Gastroesophageal sphincter (tissue), 3 donors: ENCODE data around the gene TBC1D13.

Source experiments
- EP300 ChIP-seq: sonication (generic); formaldehyde crosslinking; IDR thresholded peaks from one replicate; pipeline ENCODE4 v1.6.1; 2017; ENCODE audit warnings: antibody characterized with exemption, mild to moderate bottlenecking
- POLR2A ChIP-seq, 2 donors: fragments of 450-650 bp; IDR thresholded peaks; one replicate each; pipeline ENCODE4 v1.6.1; 2017; ENCODE audit warnings: antibody characterized with exemption in 2 of 2, mild to moderate bottlenecking in 2 of 2, moderate library complexity in 1 of 2
- POLR2AphosphoS5 ChIP-seq: sonication (generic); formaldehyde crosslinking; IDR thresholded peaks from one replicate; pipeline ENCODE4 v1.6.1; 2017; ENCODE audit warnings: antibody characterized with exemption
- TF ChIP-seq, protein P1 (sequence below), 4 experiments: fragments of 200-600 bp in 2 of 4; fragments of 450-650 bp in 2 of 4; sonication (generic) in 1 of 4; IDR thresholded peaks; one replicate each; pipeline ENCODE4 v1.5.1; 2017 to 2019; ENCODE audit warnings: antibody characterized with exemption in 4 of 4, mild to moderate bottlenecking in 2 of 4, moderate library complexity in 2 of 4

DNA sequence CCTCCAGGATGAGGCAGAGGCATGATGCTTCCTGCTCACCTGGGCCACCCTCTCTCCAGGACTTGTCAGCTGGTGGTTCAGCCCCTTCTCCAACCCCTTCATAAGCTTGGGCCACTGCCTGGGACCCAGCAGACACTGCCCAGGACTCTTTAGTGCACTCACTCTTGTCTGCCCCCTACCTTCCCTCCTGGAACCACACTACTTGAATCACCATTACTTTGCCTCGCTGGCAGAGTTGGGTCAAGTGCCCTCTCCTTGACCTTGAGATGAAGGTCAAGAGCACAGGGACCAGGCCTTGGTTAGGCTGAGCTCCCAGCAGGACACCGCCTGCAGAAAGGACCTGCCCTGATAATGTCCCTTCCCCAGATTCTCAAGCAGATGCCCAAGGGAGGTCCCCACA is 22.8 kb downstream of the TBC1D13 start:
- TF ChIP-seq, protein P1, sequence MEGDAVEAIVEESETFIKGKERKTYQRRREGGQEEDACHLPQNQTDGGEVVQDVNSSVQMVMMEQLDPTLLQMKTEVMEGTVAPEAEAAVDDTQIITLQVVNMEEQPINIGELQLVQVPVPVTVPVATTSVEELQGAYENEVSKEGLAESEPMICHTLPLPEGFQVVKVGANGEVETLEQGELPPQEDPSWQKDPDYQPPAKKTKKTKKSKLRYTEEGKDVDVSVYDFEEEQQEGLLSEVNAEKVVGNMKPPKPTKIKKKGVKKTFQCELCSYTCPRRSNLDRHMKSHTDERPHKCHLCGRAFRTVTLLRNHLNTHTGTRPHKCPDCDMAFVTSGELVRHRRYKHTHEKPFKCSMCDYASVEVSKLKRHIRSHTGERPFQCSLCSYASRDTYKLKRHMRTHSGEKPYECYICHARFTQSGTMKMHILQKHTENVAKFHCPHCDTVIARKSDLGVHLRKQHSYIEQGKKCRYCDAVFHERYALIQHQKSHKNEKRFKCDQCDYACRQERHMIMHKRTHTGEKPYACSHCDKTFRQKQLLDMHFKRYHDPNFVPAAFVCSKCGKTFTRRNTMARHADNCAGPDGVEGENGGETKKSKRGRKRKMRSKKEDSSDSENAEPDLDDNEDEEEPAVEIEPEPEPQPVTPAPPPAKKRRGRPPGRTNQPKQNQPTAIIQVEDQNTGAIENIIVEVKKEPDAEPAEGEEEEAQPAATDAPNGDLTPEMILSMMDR (IDR thresholded peaks at IDR 0.05): no peak
- no peak for TF ChIP-seq POLR2A (IDR thresholded peaks at IDR 0.05)
- TF ChIP-seq EP300: no peak
- TF ChIP-seq POLR2AphosphoS5: no peak
